H9 (cell line): ENCODE measurements around the gene DMRT3. TPM values are rescaled to one million over a fixed set of nuclear protein-coding genes. Genes with fewer than 3 reads are reported as not detected.

Experiments
- DNase-seq: peaks from one replicate; pipeline ENCODE4 v3.0.0-alpha.2; 2017
- H2AFZ ChIP-seq: one replicate; pipeline ENCODE4 v1.6.1; 2013; ENCODE audit warnings: mild to moderate bottlenecking, low read length, control low read depth, moderate library complexity
- H2AK5ac ChIP-seq: 2 replicates; pipeline ENCODE4 v1.6.1; 2013; ENCODE audit warnings: low read length, control low read depth, mixed read lengths; ENCODE audit not compliant: insufficient read length
- H2BK120ac ChIP-seq: one replicate; pipeline ENCODE4 v1.6.1; 2013; ENCODE audit warnings: low read depth, mild to moderate bottlenecking, low read length, control low read depth, inconsistent platforms; ENCODE audit not compliant: poor library complexity, severe bottlenecking
- H2BK12ac ChIP-seq: 2 replicates; pipeline ENCODE4 v1.6.1; 2013; ENCODE audit warnings: low read length, control low read depth, mixed read lengths, low read depth; ENCODE audit not compliant: insufficient read length
- H2BK15ac ChIP-seq: 2 replicates; pipeline ENCODE4 v1.6.1; 2013; ENCODE audit warnings: low read depth, low read length, control low read depth
- H2BK20ac ChIP-seq: one replicate; pipeline ENCODE4 v1.6.1; 2013; ENCODE audit warnings: low read depth, mild to moderate bottlenecking, low read length, control low read depth, inconsistent platforms; ENCODE audit not compliant: poor library complexity, severe bottlenecking
- H2BK5ac ChIP-seq: 2 replicates; pipeline ENCODE4 v1.6.1; 2013; ENCODE audit warnings: low read length, control low read depth, mixed read lengths; ENCODE audit not compliant: insufficient read length
- H3K14ac ChIP-seq: 2 replicates; pipeline ENCODE4 v1.6.1; 2013; ENCODE audit warnings: low read length, control low read depth; ENCODE audit not compliant: insufficient read depth
- H3K18ac ChIP-seq: 2 replicates; pipeline ENCODE4 v1.6.1; 2013; ENCODE audit warnings: low read depth, mild to moderate bottlenecking, mixed read lengths, low read length, control low read depth; ENCODE audit not compliant: insufficient read length
- H3K23ac ChIP-seq: 2 replicates; pipeline ENCODE4 v1.6.1; 2013; ENCODE audit warnings: low read length, control low read depth, mixed read lengths, low read depth; ENCODE audit not compliant: insufficient read length
- H3K23me2 ChIP-seq: 2 replicates; pipeline ENCODE4 v1.6.1; 2013; ENCODE audit warnings: low read depth, mild to moderate bottlenecking, mixed read lengths, low read length, control low read depth; ENCODE audit not compliant: insufficient read length, poor library complexity, severe bottlenecking
- H3K27ac ChIP-seq: 2 replicates; pipeline ENCODE4 v1.5.1; 2013; ENCODE audit warnings: low read length, control low read depth, mixed read lengths, low read depth; ENCODE audit not compliant: insufficient read length
- H3K27me3 ChIP-seq: 2 replicates; pipeline ENCODE4 v1.6.1; 2013; ENCODE audit warnings: low read length, control low read depth, inconsistent platforms; ENCODE audit not compliant: insufficient read depth
- H3K4ac ChIP-seq: 2 replicates; pipeline ENCODE4 v1.6.1; 2013; ENCODE audit warnings: low read depth, mild to moderate bottlenecking, control low read depth, inconsistent platforms, low read length, moderate library complexity
- H3K4me1 ChIP-seq: 2 replicates; pipeline ENCODE4 v1.6.1; 2013; ENCODE audit warnings: low read length, control low read depth, inconsistent platforms; ENCODE audit not compliant: insufficient read depth
- H3K4me2 ChIP-seq: 2 replicates; pipeline ENCODE4 v1.6.1; 2013; ENCODE audit warnings: low read length, control low read depth, mixed read lengths; ENCODE audit not compliant: insufficient read length, insufficient read depth
- H3K56ac ChIP-seq: 2 replicates; pipeline ENCODE4 v1.6.1; 2013; ENCODE audit warnings: low read depth, mild to moderate bottlenecking, mixed read lengths, low read length, control low read depth; ENCODE audit not compliant: insufficient read length
- H3K79me1 ChIP-seq: 2 replicates; pipeline ENCODE4 v1.6.1; 2013; ENCODE audit warnings: low read depth, mild to moderate bottlenecking, moderate library complexity, low read length, control low read depth, inconsistent platforms; ENCODE audit not compliant: insufficient read depth, poor library complexity, severe bottlenecking
- H3K79me2 ChIP-seq: 2 replicates; pipeline ENCODE4 v1.6.1; 2013; ENCODE audit warnings: low read length, control low read depth, inconsistent platforms; ENCODE audit not compliant: insufficient read depth
- H3K9ac ChIP-seq: 2 replicates; pipeline ENCODE4 v1.6.1; 2013; ENCODE audit warnings: low read length, control low read depth, mixed read lengths; ENCODE audit not compliant: insufficient read length; ENCODE audit errors: extremely low read depth
- H3K9me3 ChIP-seq: one replicate; pipeline ENCODE4 v1.6.1; 2013; ENCODE audit warnings: low read depth, low read length, inconsistent platforms; ENCODE audit not compliant: control insufficient read depth
- H3T11ph ChIP-seq: one replicate; pipeline ENCODE4 v1.6.1; 2013; ENCODE audit warnings: mild to moderate bottlenecking, low read length, control low read depth, inconsistent platforms
- H4K20me1 ChIP-seq: one replicate; pipeline ENCODE4 v1.6.1; 2013; ENCODE audit not compliant: control insufficient read depth, insufficient read length, insufficient read depth
- H4K5ac ChIP-seq: 2 replicates; pipeline ENCODE4 v1.6.1; 2013; ENCODE audit warnings: low read depth, mild to moderate bottlenecking, mixed read lengths, low read length, control low read depth; ENCODE audit not compliant: insufficient read length
- H4K8ac ChIP-seq: replicated peaks from 2 replicates; pipeline ENCODE4 v1.6.1; 2013; ENCODE audit warnings: low read length, control low read depth, mixed read lengths, low read depth; ENCODE audit not compliant: insufficient read length
- H4K91ac ChIP-seq: 2 replicates; pipeline ENCODE4 v1.6.1; 2013; ENCODE audit warnings: low read depth, mild to moderate bottlenecking, moderate library complexity, mixed read lengths, low read length, control low read depth; ENCODE audit not compliant: insufficient read length
- H3K27ac Mint-ChIP-seq, 3 experiments: 2 replicates in 2 of 3; 3 replicates in 1 of 3; pipeline ENCODE4 v1.8.0; 2020 to 2021; ENCODE audit warnings: mixed read lengths in 3 of 3, mild to moderate bottlenecking in 1 of 3, moderate library complexity in 1 of 3
- H3K27me3 Mint-ChIP-seq: 2 replicates; pipeline ENCODE4 v1.8.0; 2021; ENCODE audit warnings: low read depth, mild to moderate bottlenecking, moderate library complexity, mixed read lengths
- H3K36me3 Mint-ChIP-seq, 3 experiments: 2 replicates in 2 of 3; 3 replicates in 1 of 3; pipeline ENCODE4 v1.8.0; 2020 to 2021; ENCODE audit warnings: low read depth in 3 of 3, mixed read lengths in 3 of 3; ENCODE audit not compliant: insufficient read depth in 1 of 3
- H3K4me1 Mint-ChIP-seq, 2 experiments: 2 replicates each; pipeline ENCODE4 v1.8.0; 2020; ENCODE audit warnings: mixed read lengths in 2 of 2
- H3K4me3 Mint-ChIP-seq, 2 experiments: 2 replicates in 1 of 2; 3 replicates in 1 of 2; pipeline ENCODE4 v1.8.0; 2020 to 2021; ENCODE audit warnings: mild to moderate bottlenecking in 2 of 2, mixed read lengths in 2 of 2, moderate library complexity in 1 of 2
- H3K9me3 Mint-ChIP-seq, 2 experiments: 2 replicates in 1 of 2; 3 replicates in 1 of 2; pipeline ENCODE4 v1.8.0; 2020; ENCODE audit warnings: mild to moderate bottlenecking in 2 of 2, mixed read lengths in 2 of 2, moderate library complexity in 1 of 2
- WGBS: extraction: QIAGEN DNeasy Blood & Tissue Kit; methylation state at CpG from one replicate; pipeline ENCODE4 v1.1.7; 2013; ENCODE audit warnings: missing lambda C conversion rate, low lambda C conversion rate, mixed read lengths; ENCODE audit not compliant: insufficient read length; ENCODE audit errors: extremely low coverage; 5-methylcytosine and 5-hydroxymethylcytosine counted together
- total RNA-seq: library from RNA; stranded (reverse); gene quantifications from 2 replicates; pipeline ENCODE4 v1.2.1, GENCODE V29; 2021
- TF ChIP-seq, protein P1 (sequence below): fragments of 200-600 bp; sonication (generic); conservative IDR thresholded peaks from 3 replicates; pipeline ENCODE4 v1.8.0; 2021; ENCODE audit warnings: antibody characterized with exemption, mild to moderate bottlenecking

DMRT3 gene
- total RNA-seq, 1 experiment from 2014 or later, result not detected

DNA sequence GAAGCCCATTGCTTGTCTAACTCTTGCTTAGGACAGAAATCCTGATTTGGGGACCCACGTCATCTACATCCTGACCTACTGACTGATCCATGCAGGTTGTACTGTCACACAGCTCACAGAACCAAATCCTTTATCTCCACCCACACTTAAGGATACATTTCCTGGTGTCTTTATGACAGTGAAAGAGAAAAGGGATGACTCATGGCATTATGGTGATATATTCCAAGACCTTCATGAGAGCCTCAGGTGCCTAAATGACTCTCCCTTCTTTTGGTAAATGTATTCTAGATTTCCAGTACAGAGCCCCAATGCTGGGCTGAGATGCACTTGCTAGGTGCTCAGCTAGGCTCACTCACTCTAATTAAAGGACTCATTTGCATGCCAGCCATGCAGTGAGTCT lies 47.7 kb downstream of the DMRT3 start:
- Histone ChIP-seq H3K27me3 (no peaks in the 10 kb centered on the region), H2BK5ac (no peak overlapping the region), H3K4me1 (no peaks in the 10 kb centered on the region), H3K56ac (no peak overlapping the region), H2BK20ac (no peak overlapping the region), H2BK15ac (no peak overlapping the region), H2AFZ (no peak overlapping the region), H2BK12ac (no peak overlapping the region), H3K79me1 (no peaks in the 10 kb centered on the region), H3K23ac (no peak overlapping the region), H4K20me1 (no peaks in the 10 kb centered on the region), H4K91ac (no peak overlapping the region), H3K23me2 (no peaks in the 10 kb centered on the region), H3K79me2 (no peaks in the 10 kb centered on the region), H3K27ac (no peak overlapping the region), H3K9ac (no peak overlapping the region), H4K8ac (no peak overlapping the region), H3K4ac (no peak overlapping the region), H2BK120ac (no peak overlapping the region), H3K14ac (no peak overlapping the region), H4K5ac (no peak overlapping the region), H3K9me3 (peaks cover 4% of the 10 kb centered on the region), H3K4me2 (no peak overlapping the region), H3K18ac (no peak overlapping the region), H2AK5ac (no peak overlapping the region), H3T11ph (no peak overlapping the region)
- Mint-ChIP-seq H3K9me3 (peaks cover 10 to 13% of the 10 kb centered on the region in 2 experiments; a peak in 4 of 5 replicates), H3K27me3 (peaks cover 50% of the 10 kb centered on the region), H3K4me3 (no peak overlapping the region), H3K36me3 (peaks cover 0 to 2% (median 0%) of the 10 kb centered on the region in 3 experiments; a peak in 1 of 7 replicates), H3K4me1 (peaks cover 3 to 7% of the 10 kb centered on the region in 2 experiments), H3K27ac (no peak overlapping the region)
- DNase-seq, result no peak
- TF ChIP-seq, protein P1, sequence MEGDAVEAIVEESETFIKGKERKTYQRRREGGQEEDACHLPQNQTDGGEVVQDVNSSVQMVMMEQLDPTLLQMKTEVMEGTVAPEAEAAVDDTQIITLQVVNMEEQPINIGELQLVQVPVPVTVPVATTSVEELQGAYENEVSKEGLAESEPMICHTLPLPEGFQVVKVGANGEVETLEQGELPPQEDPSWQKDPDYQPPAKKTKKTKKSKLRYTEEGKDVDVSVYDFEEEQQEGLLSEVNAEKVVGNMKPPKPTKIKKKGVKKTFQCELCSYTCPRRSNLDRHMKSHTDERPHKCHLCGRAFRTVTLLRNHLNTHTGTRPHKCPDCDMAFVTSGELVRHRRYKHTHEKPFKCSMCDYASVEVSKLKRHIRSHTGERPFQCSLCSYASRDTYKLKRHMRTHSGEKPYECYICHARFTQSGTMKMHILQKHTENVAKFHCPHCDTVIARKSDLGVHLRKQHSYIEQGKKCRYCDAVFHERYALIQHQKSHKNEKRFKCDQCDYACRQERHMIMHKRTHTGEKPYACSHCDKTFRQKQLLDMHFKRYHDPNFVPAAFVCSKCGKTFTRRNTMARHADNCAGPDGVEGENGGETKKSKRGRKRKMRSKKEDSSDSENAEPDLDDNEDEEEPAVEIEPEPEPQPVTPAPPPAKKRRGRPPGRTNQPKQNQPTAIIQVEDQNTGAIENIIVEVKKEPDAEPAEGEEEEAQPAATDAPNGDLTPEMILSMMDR, result no peak
- no CpG with 5 or more reads among the region's 1 CpG for WGBS
